C4-2B (cell line): ENCODE data around the gene AACS.

Experiments
- CTCF ChIP-seq: fragments of 450-650 bp; conservative IDR thresholded peaks from 2 replicates; pipeline ENCODE4 v1.5.1; 2017; ENCODE audit warnings: mild to moderate bottlenecking
- ZFX ChIP-seq: fragments of 450-650 bp; IDR thresholded peaks from 2 replicates; pipeline ENCODE4 v1.6.1; 2017

- TF ChIP-seq CTCF = no peak
- no peak for TF ChIP-seq ZFX
These were observed 107.1 kb downstream of the AACS start for GRCh38 chr12:125172231-125172850.
